IMR-90 (cell line): ENCODE data around the gene RAB12. TPM values are rescaled to one million over a fixed set of nuclear protein-coding genes. Genes with fewer than 3 reads are reported as not detected.
A peak's percentile ranks its signal among the peaks of the same experiment; 100 is the strongest.

ENCODE experiments used
- ATAC-seq: fragments of 200-7000 bp; cut with Tn5 transposase; 2 replicates; pipeline ENCODE4 v1.9.1; 2020; ENCODE audit warnings: low read depth, mild to moderate bottlenecking, moderate library complexity
- BruUV-seq: library from RNA; stranded (reverse); fragments of 400-500 nt; replicated peaks from 2 replicates; lab custom pipeline; 2021; lab: Mats Ljungman, UMichigan
- CTCF ChIA-PET: fragments of 300-600 bp; formaldehyde crosslinking; extraction: SDS; loops from one replicate; lab custom pipeline; 2021; ENCODE audit warnings: antibody characterized with exemption; lab: Yijun Ruan, JAX
- POLR2A ChIA-PET: fragments of 300-600 bp; sonication (Branson Sonifier 250); formaldehyde crosslinking; loops from one replicate; lab custom pipeline; 2022; ENCODE audit warnings: antibody characterized with exemption; ENCODE audit not compliant: unreplicated experiment; lab: Charles Lee
- DNase-seq: peaks from one replicate; pipeline ENCODE4 v3.0.0; 2013
- H2AFZ ChIP-seq: replicated peaks from 2 replicates; pipeline ENCODE3; 2013; ENCODE audit warnings: low read length, mild to moderate bottlenecking; ENCODE audit not compliant: poor library complexity
- H2AK5ac ChIP-seq: 2 replicates; pipeline ENCODE4 v1.6.1; 2013; ENCODE audit warnings: low read depth, low read length, inconsistent platforms
- H2AK9ac ChIP-seq: replicated peaks from 2 replicates; pipeline ENCODE3; 2013; ENCODE audit warnings: mild to moderate bottlenecking, low read depth, low read length, moderate library complexity; ENCODE audit not compliant: poor library complexity
- H2BK120ac ChIP-seq: 2 replicates; pipeline ENCODE4 v1.6.1; 2013; ENCODE audit warnings: low read depth, low read length, inconsistent platforms
- H2BK15ac ChIP-seq: 3 replicates; pipeline ENCODE4 v1.6.1; 2013; ENCODE audit warnings: low read depth, low read length, inconsistent platforms
- H2BK20ac ChIP-seq: 2 replicates; pipeline ENCODE4 v1.6.1; 2013; ENCODE audit warnings: low read depth, mild to moderate bottlenecking, inconsistent platforms, low read length, moderate library complexity
- H2BK5ac ChIP-seq: 2 replicates; pipeline ENCODE4 v1.6.1; 2013; ENCODE audit warnings: mild to moderate bottlenecking, low read depth, low read length, inconsistent platforms; ENCODE audit not compliant: poor library complexity, severe bottlenecking
- H3K14ac ChIP-seq: replicated peaks from 2 replicates; pipeline ENCODE4 v1.6.1; 2013; ENCODE audit warnings: low read depth, low read length, inconsistent platforms
- H3K18ac ChIP-seq: 2 replicates; pipeline ENCODE4 v1.6.1; 2013; ENCODE audit warnings: low read depth, low read length, control low read depth
- H3K23ac ChIP-seq: 2 replicates; pipeline ENCODE4 v1.6.1; 2013; ENCODE audit warnings: low read depth, low read length, inconsistent platforms
- H3K27ac ChIP-seq: 2 replicates; pipeline ENCODE4 v1.5.1; 2013; ENCODE audit warnings: mild to moderate bottlenecking, control low read depth, low read length; ENCODE audit not compliant: insufficient read depth
- H3K27me3 ChIP-seq: 2 replicates; pipeline ENCODE4 v1.6.1; 2013; ENCODE audit warnings: low read length; ENCODE audit not compliant: control insufficient read depth, insufficient read depth
- H3K36me3 ChIP-seq: 2 replicates; pipeline ENCODE4 v1.6.1; 2013; ENCODE audit warnings: low read length, mixed read lengths; ENCODE audit not compliant: control insufficient read depth, insufficient read depth
- H3K4ac ChIP-seq: 2 replicates; pipeline ENCODE4 v1.6.1; 2013; ENCODE audit warnings: low read depth, low read length, inconsistent platforms
- H3K4me1 ChIP-seq: 2 replicates; pipeline ENCODE4 v1.6.1; 2013; ENCODE audit warnings: low read length, mixed read lengths; ENCODE audit not compliant: control insufficient read depth, insufficient read depth
- H3K4me2 ChIP-seq: 2 replicates; pipeline ENCODE4 v1.6.1; 2013; ENCODE audit warnings: low read depth, mild to moderate bottlenecking, control low read depth, low read length, moderate library complexity
- H3K4me3 ChIP-seq: 2 replicates; pipeline ENCODE4 v1.5.1; 2013; ENCODE audit warnings: low read depth, mild to moderate bottlenecking, control low read depth, low read length, moderate library complexity; ENCODE audit not compliant: insufficient read depth
- H3K56ac ChIP-seq: 2 replicates; pipeline ENCODE4 v1.6.1; 2013; ENCODE audit warnings: low read length, inconsistent platforms; ENCODE audit not compliant: insufficient read depth; ENCODE audit errors: extremely low read depth
- H3K79me1 ChIP-seq, 2 experiments: 2 replicates each; pipeline ENCODE4 v1.6.1; 2013; ENCODE audit warnings: low read length in 2 of 2, inconsistent platforms in 1 of 2, low read depth in 1 of 2
- H3K9ac ChIP-seq: 2 replicates; pipeline ENCODE4 v1.6.1; 2013; ENCODE audit warnings: low read depth, low read length, control low read depth
- H3K9me1 ChIP-seq: 2 replicates; pipeline ENCODE4 v1.6.1; 2013; ENCODE audit warnings: low read length, inconsistent platforms; ENCODE audit not compliant: insufficient read depth
- H3K9me3 ChIP-seq: 2 replicates; pipeline ENCODE4 v1.6.1; 2013; ENCODE audit warnings: low read length; ENCODE audit not compliant: control insufficient read depth, insufficient read depth
- H4K20me1 ChIP-seq: 2 replicates; pipeline ENCODE4 v1.6.1; 2013; ENCODE audit warnings: low read length, inconsistent platforms; ENCODE audit not compliant: insufficient read depth
- H4K5ac ChIP-seq: 2 replicates; pipeline ENCODE4 v1.6.1; 2013; ENCODE audit warnings: mild to moderate bottlenecking, low read depth, low read length, control low read depth
- H4K8ac ChIP-seq, 2 experiments: 2 replicates each; pipeline ENCODE4 v1.6.1; 2013; ENCODE audit warnings: low read depth in 2 of 2, low read length in 2 of 2, control low read depth in 1 of 2, inconsistent platforms in 1 of 2
- H4K91ac ChIP-seq: 2 replicates; pipeline ENCODE4 v1.6.1; 2013; ENCODE audit warnings: low read depth, low read length, inconsistent platforms; ENCODE audit not compliant: insufficient read depth
- CTCF ChIP-seq: conservative IDR thresholded peaks from 2 replicates; pipeline ENCODE4 v1.5.1; 2012; ENCODE audit warnings: mild to moderate bottlenecking, low read depth, low read length, improper control_type of control experiment
- ELK1 ChIP-seq: fragments of 150-350 bp; IDR thresholded peaks from 2 replicates; pipeline ENCODE4 v1.6.1; 2016; ENCODE audit warnings: low read depth, mild to moderate bottlenecking, low read length, moderate library complexity, borderline replicate concordance
- MAFK ChIP-seq: IDR thresholded peaks from 2 replicates; pipeline ENCODE4 v1.6.1; 2012; ENCODE audit warnings: low read depth, low read length, improper control_type of control experiment
- MXI1 ChIP-seq: IDR thresholded peaks from 2 replicates; pipeline ENCODE4 v1.6.1; 2012; ENCODE audit warnings: low read depth, mild to moderate bottlenecking, low read length, moderate library complexity, borderline replicate concordance
- RAD21 ChIP-seq: IDR thresholded peaks from 2 replicates; pipeline ENCODE4 v1.6.1; 2012; ENCODE audit warnings: low read length, improper control_type of control experiment
- RCOR1 ChIP-seq: IDR thresholded peaks from 2 replicates; pipeline ENCODE4 v1.6.1; 2012; ENCODE audit warnings: mild to moderate bottlenecking, low read length, improper control_type of control experiment; ENCODE audit not compliant: insufficient replicate concordance
- SMC3 ChIP-seq: fragments of 150-350 bp; IDR thresholded peaks from 2 replicates; pipeline ENCODE4 v1.6.1; 2016; ENCODE audit warnings: low read depth, mild to moderate bottlenecking, antibody characterized with exemption, low read length, moderate library complexity
- USF2 ChIP-seq: fragments of 150-350 bp; IDR thresholded peaks from 2 replicates; pipeline ENCODE4 v1.6.1; 2017; ENCODE audit warnings: mild to moderate bottlenecking, antibody characterized with exemption, low read length, low read depth
- WGBS, 2 experiments: methylation state at CpG; one replicate each; pipeline versions ENCODE4 v1.1.5 to v1.1.7; 2013; ENCODE audit warnings: missing lambda C conversion rate in 2 of 2; ENCODE audit not compliant: insufficient read length in 1 of 2; ENCODE audit errors: extremely low coverage in 2 of 2; 5-methylcytosine and 5-hydroxymethylcytosine counted together
- dilution Hi-C: fragments of 300-500 bp; cut with HindIII; formaldehyde crosslinking; loops from one replicate; pipeline ENCODE4 v1.14.3; 2018; ENCODE audit warnings: low sequenced_read_pairs; ENCODE audit not compliant: unreplicated experiment
- in situ Hi-C: fragments of 300-500 bp; cut with MboI; formaldehyde crosslinking; loops from 3 replicates; pipeline ENCODE4 v1.14.3; 2019; ENCODE audit warnings: low sequenced_read_pairs, inconsistent platforms, mixed read lengths
- intact Hi-C: fragments of 100-400 bp; cut with micrococcal nuclease; formaldehyde crosslinking; loops from 2 replicates; pipeline ENCODE4 v1.10.0; 2022
- polyA plus RNA-seq, 3 experiments: library from polyadenylated mRNA; depleted of rRNA; stranded (reverse); fragments of >200 nt; gene quantifications; 2 replicates each; pipeline ENCODE4 v1.2.3, GENCODE V29; 2012; ENCODE audit warnings: low replicate concordance in 1 of 3
- total RNA-seq: library from RNA; depleted of rRNA; stranded (reverse); fragments of >200 nt; gene quantifications from 2 replicates; pipeline ENCODE4 v1.2.3, GENCODE V29; 2012

The RAB12 gene
- total and polyA plus RNA-seq, 2 of the 4 experiments (the other 2 are of a cell fraction), result 14.9 to 19.2 TPM

DNA sequence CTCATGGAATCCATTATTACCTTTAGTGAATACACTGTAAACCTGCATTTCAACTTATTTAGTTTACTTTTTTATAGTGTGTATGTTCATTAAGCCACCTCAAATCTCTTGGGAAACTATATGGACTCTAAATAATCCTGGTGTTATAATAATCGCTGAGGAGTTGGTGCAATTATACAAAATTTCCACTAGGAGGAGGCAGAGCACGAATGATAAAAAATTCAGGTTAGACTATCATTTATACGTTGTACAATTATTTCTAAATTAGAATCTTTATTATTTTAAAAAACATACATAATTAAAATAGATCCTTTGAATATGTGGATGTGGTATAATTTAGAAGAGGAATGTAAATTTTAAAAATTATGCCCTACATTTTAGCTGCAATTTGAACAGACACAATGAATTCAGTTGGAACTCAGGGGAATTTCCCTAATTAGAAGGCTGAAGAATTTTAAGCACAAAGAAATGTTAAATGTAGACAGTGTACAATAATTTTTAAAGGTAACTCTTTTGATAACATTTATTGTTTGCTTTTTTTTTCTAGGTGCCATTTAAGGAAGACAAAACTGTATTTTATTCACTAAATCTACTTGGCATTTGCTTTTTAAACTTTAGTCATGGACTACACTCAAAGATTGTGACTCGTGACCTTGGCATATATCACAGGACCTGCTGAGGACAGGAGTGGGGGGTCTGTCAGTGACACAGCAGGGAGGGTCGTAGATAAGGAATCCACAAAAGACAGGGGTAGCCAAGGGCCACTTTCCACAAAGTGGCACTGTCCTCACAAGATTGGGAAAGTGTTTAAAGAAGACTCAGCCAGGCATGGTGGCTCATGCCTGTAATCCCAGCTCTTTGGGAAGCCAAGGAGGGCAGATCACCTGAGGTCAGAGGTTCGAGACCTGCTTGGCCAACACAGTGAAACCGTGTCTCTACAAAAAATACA, 45.5 kb downstream of the RAB12 start:
- Histone ChIP-seq H2AFZ (peak overlapping the region; percentile 19), H3K9me1 (peaks cover 2% of the 10 kb centered on the region; the same call in 1 of the 2 replicates), H3K4me1 (peaks cover 2% of the 10 kb centered on the region), H3K9me3 (no peaks in the 10 kb centered on the region), H3K27ac (no peak overlapping the region), H2BK20ac (peak overlapping the region; percentile 87), H4K20me1 (no peaks in the 10 kb centered on the region), H2BK5ac (no peak overlapping the region), H3K27me3 (no peaks in the 10 kb centered on the region; the same call in 1 of the 2 replicates), H3K14ac (no peak overlapping the region), H4K8ac (peak overlapping the region in 1 of 2 experiments; percentile 68; a peak in 2 of 4 replicates), H3K4me3 (no peak overlapping the region), H2BK120ac (peak overlapping the region; percentile 60), H4K91ac (peak overlapping the region; percentile 65; the same call in 1 of the 2 replicates), H3K4ac (peak overlapping the region; percentile 86), H2AK9ac (peak overlapping the region; percentile 66), H3K18ac (0 out of 2 replicates have a peak overlapping the region, but pooled peaks have one; percentile 0), H3K23ac (no peak overlapping the region), H4K5ac (no peak overlapping the region), H3K79me1 (no peaks in the 10 kb centered on the region), H3K36me3 (no peaks in the 10 kb centered on the region), H3K4me2 (no peak overlapping the region), H3K56ac (no peak overlapping the region), H3K9ac (no peak overlapping the region), H2AK5ac (peak overlapping the region; percentile 79; the same call in 1 of the 2 replicates), H2BK15ac (peak overlapping the region; percentile 80; the same call in 1 of the 3 replicates)
- POLR2A ChIA-PET, result no interaction called here
- 80% methylated on average over 1 of the region's 7 CpGs; no CpG with 5 or more reads in 1 of the 2 experiments for WGBS, 2 experiments
- intact Hi-C loops (loop anchor here (1.0 to 10.0 kb wide), 4 partner anchors 150 to 493 kb away; no protein-coding TSS in a partner anchor), in situ Hi-C loops (loop anchor here (5.0 kb wide), 1 partner anchor 333 kb away; no protein-coding TSS in a partner anchor), dilution Hi-C loops (no loop called here)
- TF ChIP-seq SMC3 (peak; percentile 82), RAD21 (peak; percentile 77), CTCF (peak; percentile 88), MAFK (no peak), USF2 (no peak), RCOR1 (no peak), MXI1 (no peak), ELK1 (no peak)
- BruUV-seq, result no TSS peak
- ATAC-seq, result peak; percentile 82
- peak; percentile 34 for DNase-seq
- CTCF ChIA-PET, result interaction anchor here (0.6 to 5.1 kb wide), 4 partner anchors 42 to 337 kb away, joined by 3 to 19 read pairs (median 3); no protein-coding TSS in a partner anchor
